Colonic mucosa (tissue), 4 donors: ENCODE measurements around the gene TENM4. TPM values are rescaled to one million over a fixed set of nuclear protein-coding genes. Genes with fewer than 3 reads are reported as not detected.

Source experiments
- DNase-seq: peaks from one replicate; pipeline ENCODE4 v3.0.0-alpha.2; 2020
- H3K27ac ChIP-seq: fragments of 200-600 bp; one replicate; pipeline ENCODE4 v1.8.0; 2021
- H3K27me3 ChIP-seq: fragments of 200-600 bp; one replicate; pipeline ENCODE4 v1.8.0; 2021
- H3K36me3 ChIP-seq: fragments of 200-600 bp; one replicate; pipeline ENCODE4 v1.8.0; 2021
- H3K4me1 ChIP-seq: fragments of 200-600 bp; one replicate; pipeline ENCODE4 v1.8.0; 2021; ENCODE audit warnings: mild to moderate bottlenecking
- H3K4me3 ChIP-seq: fragments of 200-600 bp; one replicate; pipeline ENCODE4 v1.8.0; 2021
- H3K9ac ChIP-seq, 2 donors: one replicate each; pipeline ENCODE4 v1.7.0; 2013; ENCODE audit warnings: control low read depth in 2 of 2, low read depth in 2 of 2, low read length in 2 of 2
- H3K9me3 ChIP-seq: fragments of 200-600 bp; one replicate; pipeline ENCODE4 v1.8.0; 2021
- CTCF ChIP-seq: fragments of 200-600 bp; IDR thresholded peaks from one replicate; pipeline ENCODE4 v1.8.0; 2022; ENCODE audit warnings: antibody characterized with exemption, mild to moderate bottlenecking
- intact Hi-C: fragments of 100-400 bp; cut with DNase I; formaldehyde crosslinking; loops from one replicate; pipeline ENCODE4 v1.14.1; 2022
- total RNA-seq, 2 donors: library from RNA; stranded (reverse); fragmentation: NEBNext Ultra II Directional in 1 of 2; extraction: Animal tissue kit (Norgen Biotek cat#: 25700) in 1 of 2; gene quantifications; one replicate each; pipeline ENCODE4 v1.2.1, GENCODE V29; 2021
- donor health status: healthy.
- donor health status: DM: no; HTN: no; CAD: no.
- donor health status: DM: no; HTN: no; CAD: no.

The TENM4 gene
- total RNA-seq, 2 donors from 2014 or later: 0.48 to 1.2 TPM

GRCh38 chr11:78846269-78846668 lies 594.6 kb downstream of the TENM4 start:
- no peak for TF ChIP-seq CTCF
- H3K4me3 ChIP-seq: no peak overlapping the region
- no peak overlapping the region for H3K27ac ChIP-seq
- DNase-seq: no peak
- no peaks in the 10 kb centered on the region for H3K9me3 ChIP-seq
- H3K36me3 ChIP-seq: no peaks in the 10 kb centered on the region
- H3K9ac ChIP-seq: no peak overlapping the region
- H3K27me3 ChIP-seq: no peaks in the 10 kb centered on the region
- H3K4me1 ChIP-seq: no peaks in the 10 kb centered on the region
- intact Hi-C loops: no loop called here

GRCh38 chr11:78845496-78845895 lies 595.3 kb downstream of the TENM4 start:
- H3K4me3 ChIP-seq: no peak overlapping the region
- no peaks in the 10 kb centered on the region for H3K4me1 ChIP-seq
- no peaks in the 10 kb centered on the region for H3K36me3 ChIP-seq
- H3K27ac ChIP-seq: no peak overlapping the region
- intact Hi-C loops: no loop called here
- no peaks in the 10 kb centered on the region for H3K27me3 ChIP-seq
- no peak for TF ChIP-seq CTCF
- DNase-seq: no peak
- H3K9me3 ChIP-seq: no peaks in the 10 kb centered on the region
- H3K9ac ChIP-seq: no peak overlapping the region

- H3K4me3 ChIP-seq: no peak overlapping the region
- no peak overlapping the region for H3K27ac ChIP-seq
- intact Hi-C loops: no loop called here
- H3K4me1 ChIP-seq: no peaks in the 10 kb centered on the region
- no peak overlapping the region for H3K9ac ChIP-seq
- no peaks in the 10 kb centered on the region for H3K9me3 ChIP-seq
- no peaks in the 10 kb centered on the region for H3K36me3 ChIP-seq
- no peak for DNase-seq
- TF ChIP-seq CTCF: no peak
- no peaks in the 10 kb centered on the region for H3K27me3 ChIP-seq
Observed at GRCh38 chr11:78841456-78842060, 599.3 kb downstream of the TENM4 start.

- Histone ChIP-seq H3K27me3 (no peaks in the 10 kb centered on the region), H3K4me1 (no peaks in the 10 kb centered on the region), H3K27ac (no peak overlapping the region), H3K36me3 (no peaks in the 10 kb centered on the region), H3K9ac (no peak overlapping the region), H3K9me3 (no peaks in the 10 kb centered on the region), H3K4me3 (no peak overlapping the region)
- DNase-seq: no peak
- intact Hi-C loops: no loop called here
- no peak for TF ChIP-seq CTCF
Observed at GRCh38 chr11:78840623-78841022, 600.2 kb downstream of the TENM4 start.

- intact Hi-C loops: no loop called here
- H3K4me1 ChIP-seq: no peaks in the 10 kb centered on the region
Observed at GRCh38 chr11:78840200-78840599, 600.6 kb downstream of the TENM4 start.

More at GRCh38 chr11:78840200-78840599, 600.6 kb downstream of the TENM4 start:
- H3K27me3 ChIP-seq: no peaks in the 10 kb centered on the region
- no peaks in the 10 kb centered on the region for H3K9me3 ChIP-seq
- DNase-seq: no peak
- TF ChIP-seq CTCF: no peak
- H3K9ac ChIP-seq: no peak overlapping the region
- H3K27ac ChIP-seq: no peak overlapping the region
- H3K4me3 ChIP-seq: no peak overlapping the region
- no peaks in the 10 kb centered on the region for H3K36me3 ChIP-seq
